Astrocyte of the spinal cord (primary cell): ENCODE data around the gene PPL.

Experiments used
- DNase-seq: peaks from one replicate; pipeline ENCODE4 v3.0.0; 2011; ENCODE audit warnings: low read depth, low spot score
- H3K4me3 ChIP-seq: 2 replicates; pipeline ENCODE4 v1.5.1; 2011; ENCODE audit warnings: low read depth, mild to moderate bottlenecking, low read length, moderate library complexity
- in situ Hi-C: cut with HindIII; loops from 2 replicates; pipeline ENCODE4 v1.10.0; 2017; ENCODE audit warnings: low sequenced_read_pairs
- TF ChIP-seq, protein P1 (sequence below): IDR thresholded peaks from 2 replicates; pipeline ENCODE4 v1.5.1; 2012; ENCODE audit warnings: low read depth, mild to moderate bottlenecking, low read length, inconsistent platforms

The PPL gene

GRCh38 chr16:4915226-4915761, 21.7 kb downstream of the PPL start:
- in situ Hi-C loops = no loop called here
- no peak overlapping the region for H3K4me3 ChIP-seq
- TF ChIP-seq, protein P1, sequence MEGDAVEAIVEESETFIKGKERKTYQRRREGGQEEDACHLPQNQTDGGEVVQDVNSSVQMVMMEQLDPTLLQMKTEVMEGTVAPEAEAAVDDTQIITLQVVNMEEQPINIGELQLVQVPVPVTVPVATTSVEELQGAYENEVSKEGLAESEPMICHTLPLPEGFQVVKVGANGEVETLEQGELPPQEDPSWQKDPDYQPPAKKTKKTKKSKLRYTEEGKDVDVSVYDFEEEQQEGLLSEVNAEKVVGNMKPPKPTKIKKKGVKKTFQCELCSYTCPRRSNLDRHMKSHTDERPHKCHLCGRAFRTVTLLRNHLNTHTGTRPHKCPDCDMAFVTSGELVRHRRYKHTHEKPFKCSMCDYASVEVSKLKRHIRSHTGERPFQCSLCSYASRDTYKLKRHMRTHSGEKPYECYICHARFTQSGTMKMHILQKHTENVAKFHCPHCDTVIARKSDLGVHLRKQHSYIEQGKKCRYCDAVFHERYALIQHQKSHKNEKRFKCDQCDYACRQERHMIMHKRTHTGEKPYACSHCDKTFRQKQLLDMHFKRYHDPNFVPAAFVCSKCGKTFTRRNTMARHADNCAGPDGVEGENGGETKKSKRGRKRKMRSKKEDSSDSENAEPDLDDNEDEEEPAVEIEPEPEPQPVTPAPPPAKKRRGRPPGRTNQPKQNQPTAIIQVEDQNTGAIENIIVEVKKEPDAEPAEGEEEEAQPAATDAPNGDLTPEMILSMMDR = no peak
- DNase-seq = peak; percentile 88

GRCh38 chr16:4914528-4915225, 22.3 kb downstream of the PPL start:
- DNase-seq = no peak
- in situ Hi-C loops = no loop called here
- H3K4me3 ChIP-seq = no peak overlapping the region
- TF ChIP-seq, protein P1 = no peak

GRCh38 chr16:4913774-4914525, 23.0 kb downstream of the PPL start:
- DNase-seq = no peak
- in situ Hi-C loops = no loop called here
- TF ChIP-seq, protein P1 = no peak
- no peak overlapping the region for H3K4me3 ChIP-seq

DNA sequence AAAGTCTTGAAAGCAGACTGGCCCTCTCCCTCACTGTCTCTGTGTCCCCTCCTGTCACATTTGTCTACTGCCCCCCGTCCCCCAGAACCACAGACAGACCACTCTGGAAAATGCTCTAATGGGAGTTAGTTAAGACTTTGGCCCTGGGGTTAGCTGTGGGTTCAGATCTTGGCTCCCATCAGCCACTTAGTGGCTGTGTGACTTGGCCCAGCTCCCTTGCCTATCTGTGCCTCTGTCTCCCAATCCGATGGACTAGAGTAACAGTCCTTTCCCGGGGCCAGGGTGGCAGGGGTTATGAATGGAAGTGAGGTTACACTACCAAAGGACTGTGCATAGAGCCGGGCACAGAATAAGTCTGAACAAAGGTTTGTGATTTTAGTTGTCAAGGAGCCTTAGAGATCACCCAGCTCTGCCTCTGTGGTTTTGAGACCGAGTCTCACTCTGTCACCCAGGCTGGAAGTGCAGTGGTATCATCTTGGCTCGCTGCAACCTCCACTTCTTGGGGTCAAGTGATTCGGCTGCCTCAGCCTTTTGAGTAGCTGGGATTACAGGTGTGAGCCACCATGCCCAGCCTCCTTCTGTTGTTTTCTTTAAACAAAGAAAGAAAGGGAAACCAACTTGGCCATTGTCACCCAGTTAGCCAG, 23.7 kb downstream of the PPL start:
- DNase-seq = no peak
- in situ Hi-C loops = no loop called here
- no peak overlapping the region for H3K4me3 ChIP-seq
- TF ChIP-seq, protein P1 = no peak

DNA sequence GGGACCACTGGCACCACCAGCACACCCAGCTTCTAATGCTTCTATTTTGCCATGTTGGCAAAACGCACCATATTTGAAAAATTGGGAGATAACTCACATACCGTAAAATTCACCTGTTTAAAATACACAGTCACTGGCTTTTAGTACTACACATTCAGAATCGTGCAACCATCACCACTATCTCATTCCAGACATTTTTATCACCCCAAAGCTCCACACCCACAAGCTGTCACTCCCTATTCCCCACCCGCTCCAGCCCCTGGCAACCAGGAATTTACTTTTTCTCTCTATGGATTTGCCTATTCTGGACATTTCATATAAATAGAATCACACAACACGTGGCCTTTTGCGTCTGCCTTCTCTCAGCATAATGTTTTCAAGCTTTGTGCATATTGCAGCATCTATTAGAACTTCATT, 25.0 kb downstream of the PPL start:
- in situ Hi-C loops = no loop called here
- no peak overlapping the region for H3K4me3 ChIP-seq
- TF ChIP-seq, protein P1 = no peak
- no peak for DNase-seq

DNA sequence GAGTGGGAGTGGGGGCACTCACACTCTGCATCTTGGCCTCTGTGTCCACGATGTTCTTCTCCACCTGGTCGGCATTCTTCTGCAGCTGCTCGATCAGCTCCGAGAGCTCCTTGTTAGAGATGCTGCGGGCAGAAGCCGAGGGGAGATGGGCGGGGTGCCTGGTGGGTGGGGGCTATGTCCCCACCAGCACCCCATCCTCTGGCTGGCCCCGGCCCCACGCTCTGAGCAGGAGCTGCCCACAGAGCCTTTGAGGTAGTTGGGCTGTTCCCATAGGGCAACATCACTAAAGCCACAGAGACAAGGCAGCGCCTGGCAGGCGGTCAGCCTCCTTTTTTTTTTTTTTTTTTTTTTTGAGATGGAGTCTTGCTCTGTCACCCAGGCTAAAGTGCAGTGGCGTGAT, 26.1 kb downstream of the PPL start:
- TF ChIP-seq, protein P1 = no peak
- no peak overlapping the region for H3K4me3 ChIP-seq
- DNase-seq = no peak
- in situ Hi-C loops = no loop called here
